H1 (cell line): ENCODE measurements around the gene ARHGAP8. TPM values are rescaled to one million over a fixed set of nuclear protein-coding genes. Genes with fewer than 3 reads are reported as not detected.
A peak's percentile ranks its signal among the peaks of the same experiment; 100 is the strongest.

Experiments used
- CBX5 ChIP-seq: fragments of 300-800, 300-1000 bp; sonication (generic); IDR thresholded peaks from 2 replicates; pipeline ENCODE4 v1.7.1; 2016; ENCODE audit warnings: antibody characterized with exemption, low read length, low read depth
- CHD2 ChIP-seq: IDR thresholded peaks from 2 replicates; pipeline ENCODE4 v1.6.1; 2012; ENCODE audit warnings: low read length, improper control_type of control experiment
- EGR1 ChIP-seq: IDR thresholded peaks from 2 replicates; pipeline ENCODE4 v1.6.1; 2011; ENCODE audit warnings: low read depth, low read length, borderline replicate concordance
- GABPA ChIP-seq: IDR thresholded peaks from 2 replicates; pipeline ENCODE4 v1.6.1; 2011; ENCODE audit warnings: mild to moderate bottlenecking, low read length, moderate library complexity, borderline replicate concordance; ENCODE audit not compliant: insufficient read depth
- HDAC6 ChIP-seq: IDR thresholded peaks from one replicate; pipeline ENCODE4 v1.7.1; 2012; ENCODE audit warnings: low read depth, mild to moderate bottlenecking, inconsistent platforms, low read length, moderate library complexity
- KDM4A ChIP-seq: IDR thresholded peaks from one replicate; pipeline ENCODE4 v1.7.1; 2012; ENCODE audit warnings: low read depth, mild to moderate bottlenecking, moderate library complexity, low read length, inconsistent platforms; ENCODE audit not compliant: severe bottlenecking
- RNF2 ChIP-seq: fragments of 200-900, 300-1000 bp; sonication (generic); IDR thresholded peaks from 2 replicates; pipeline ENCODE4 v1.7.1; 2016; ENCODE audit warnings: borderline replicate concordance, low read depth, mild to moderate bottlenecking, antibody characterized with exemption, low read length; ENCODE audit not compliant: poor library complexity, severe bottlenecking; ENCODE audit errors: missing control alignments
- TEAD4 ChIP-seq: IDR thresholded peaks from 2 replicates; pipeline ENCODE4 v1.6.1; 2012; ENCODE audit warnings: low read depth, low read length, inconsistent platforms, mixed read lengths
- polyA plus RNA-seq, 7 experiments: library from polyadenylated mRNA; depleted of rRNA in 3 of 7; stranded (reverse) in 5 of 7; unstranded in 2 of 7; fragments of >200 nt in 5 of 7; fragments of 200-250 nt in 2 of 7; gene quantifications; 1 replicate in 5 of 7; 2 replicates in 1 of 7; 4 replicates in 1 of 7; pipeline versions ENCODE4 v1.2.1 to v1.2.3, GENCODE V29; 2011 to 2013; ENCODE audit warnings: missing spikeins in 2 of 7, mixed read lengths in 2 of 7
- total RNA-seq: library from RNA; stranded (reverse); fragmentation: NEBNext Ultra II Directional; extraction: Animal tissue kit (Norgen Biotek cat#: 25700); gene quantifications from 2 replicates; pipeline ENCODE4 v1.2.1, GENCODE V29; 2021
- TF ChIP-seq, protein P1 (sequence below): fragments of 300-600 bp; sonication (generic); IDR thresholded peaks from 2 replicates; pipeline ENCODE4 v1.7.1; 2012; ENCODE audit warnings: low read length, moderate library complexity, mild to moderate bottlenecking, inconsistent platforms; ENCODE audit not compliant: insufficient replicate concordance

The ARHGAP8 gene
- total and polyA plus RNA-seq, 2 of the 8 experiments (the other 6 are each of a cell fraction or from before 2014, with no cell fraction given) = 35.6 to 47.7 TPM

GRCh38 chr22:44752285-44753188, at the start of gene ARHGAP8 (continued):
- TF ChIP-seq GABPA (0 out of 2 replicates have a peak, but pooled peaks have one; percentile 10), CHD2 (no peak), KDM4A (no peak), RNF2 (no peak), TEAD4 (no peak), CBX5 (no peak), EGR1 (no peak), HDAC6 (no peak)
- TF ChIP-seq, protein P1, sequence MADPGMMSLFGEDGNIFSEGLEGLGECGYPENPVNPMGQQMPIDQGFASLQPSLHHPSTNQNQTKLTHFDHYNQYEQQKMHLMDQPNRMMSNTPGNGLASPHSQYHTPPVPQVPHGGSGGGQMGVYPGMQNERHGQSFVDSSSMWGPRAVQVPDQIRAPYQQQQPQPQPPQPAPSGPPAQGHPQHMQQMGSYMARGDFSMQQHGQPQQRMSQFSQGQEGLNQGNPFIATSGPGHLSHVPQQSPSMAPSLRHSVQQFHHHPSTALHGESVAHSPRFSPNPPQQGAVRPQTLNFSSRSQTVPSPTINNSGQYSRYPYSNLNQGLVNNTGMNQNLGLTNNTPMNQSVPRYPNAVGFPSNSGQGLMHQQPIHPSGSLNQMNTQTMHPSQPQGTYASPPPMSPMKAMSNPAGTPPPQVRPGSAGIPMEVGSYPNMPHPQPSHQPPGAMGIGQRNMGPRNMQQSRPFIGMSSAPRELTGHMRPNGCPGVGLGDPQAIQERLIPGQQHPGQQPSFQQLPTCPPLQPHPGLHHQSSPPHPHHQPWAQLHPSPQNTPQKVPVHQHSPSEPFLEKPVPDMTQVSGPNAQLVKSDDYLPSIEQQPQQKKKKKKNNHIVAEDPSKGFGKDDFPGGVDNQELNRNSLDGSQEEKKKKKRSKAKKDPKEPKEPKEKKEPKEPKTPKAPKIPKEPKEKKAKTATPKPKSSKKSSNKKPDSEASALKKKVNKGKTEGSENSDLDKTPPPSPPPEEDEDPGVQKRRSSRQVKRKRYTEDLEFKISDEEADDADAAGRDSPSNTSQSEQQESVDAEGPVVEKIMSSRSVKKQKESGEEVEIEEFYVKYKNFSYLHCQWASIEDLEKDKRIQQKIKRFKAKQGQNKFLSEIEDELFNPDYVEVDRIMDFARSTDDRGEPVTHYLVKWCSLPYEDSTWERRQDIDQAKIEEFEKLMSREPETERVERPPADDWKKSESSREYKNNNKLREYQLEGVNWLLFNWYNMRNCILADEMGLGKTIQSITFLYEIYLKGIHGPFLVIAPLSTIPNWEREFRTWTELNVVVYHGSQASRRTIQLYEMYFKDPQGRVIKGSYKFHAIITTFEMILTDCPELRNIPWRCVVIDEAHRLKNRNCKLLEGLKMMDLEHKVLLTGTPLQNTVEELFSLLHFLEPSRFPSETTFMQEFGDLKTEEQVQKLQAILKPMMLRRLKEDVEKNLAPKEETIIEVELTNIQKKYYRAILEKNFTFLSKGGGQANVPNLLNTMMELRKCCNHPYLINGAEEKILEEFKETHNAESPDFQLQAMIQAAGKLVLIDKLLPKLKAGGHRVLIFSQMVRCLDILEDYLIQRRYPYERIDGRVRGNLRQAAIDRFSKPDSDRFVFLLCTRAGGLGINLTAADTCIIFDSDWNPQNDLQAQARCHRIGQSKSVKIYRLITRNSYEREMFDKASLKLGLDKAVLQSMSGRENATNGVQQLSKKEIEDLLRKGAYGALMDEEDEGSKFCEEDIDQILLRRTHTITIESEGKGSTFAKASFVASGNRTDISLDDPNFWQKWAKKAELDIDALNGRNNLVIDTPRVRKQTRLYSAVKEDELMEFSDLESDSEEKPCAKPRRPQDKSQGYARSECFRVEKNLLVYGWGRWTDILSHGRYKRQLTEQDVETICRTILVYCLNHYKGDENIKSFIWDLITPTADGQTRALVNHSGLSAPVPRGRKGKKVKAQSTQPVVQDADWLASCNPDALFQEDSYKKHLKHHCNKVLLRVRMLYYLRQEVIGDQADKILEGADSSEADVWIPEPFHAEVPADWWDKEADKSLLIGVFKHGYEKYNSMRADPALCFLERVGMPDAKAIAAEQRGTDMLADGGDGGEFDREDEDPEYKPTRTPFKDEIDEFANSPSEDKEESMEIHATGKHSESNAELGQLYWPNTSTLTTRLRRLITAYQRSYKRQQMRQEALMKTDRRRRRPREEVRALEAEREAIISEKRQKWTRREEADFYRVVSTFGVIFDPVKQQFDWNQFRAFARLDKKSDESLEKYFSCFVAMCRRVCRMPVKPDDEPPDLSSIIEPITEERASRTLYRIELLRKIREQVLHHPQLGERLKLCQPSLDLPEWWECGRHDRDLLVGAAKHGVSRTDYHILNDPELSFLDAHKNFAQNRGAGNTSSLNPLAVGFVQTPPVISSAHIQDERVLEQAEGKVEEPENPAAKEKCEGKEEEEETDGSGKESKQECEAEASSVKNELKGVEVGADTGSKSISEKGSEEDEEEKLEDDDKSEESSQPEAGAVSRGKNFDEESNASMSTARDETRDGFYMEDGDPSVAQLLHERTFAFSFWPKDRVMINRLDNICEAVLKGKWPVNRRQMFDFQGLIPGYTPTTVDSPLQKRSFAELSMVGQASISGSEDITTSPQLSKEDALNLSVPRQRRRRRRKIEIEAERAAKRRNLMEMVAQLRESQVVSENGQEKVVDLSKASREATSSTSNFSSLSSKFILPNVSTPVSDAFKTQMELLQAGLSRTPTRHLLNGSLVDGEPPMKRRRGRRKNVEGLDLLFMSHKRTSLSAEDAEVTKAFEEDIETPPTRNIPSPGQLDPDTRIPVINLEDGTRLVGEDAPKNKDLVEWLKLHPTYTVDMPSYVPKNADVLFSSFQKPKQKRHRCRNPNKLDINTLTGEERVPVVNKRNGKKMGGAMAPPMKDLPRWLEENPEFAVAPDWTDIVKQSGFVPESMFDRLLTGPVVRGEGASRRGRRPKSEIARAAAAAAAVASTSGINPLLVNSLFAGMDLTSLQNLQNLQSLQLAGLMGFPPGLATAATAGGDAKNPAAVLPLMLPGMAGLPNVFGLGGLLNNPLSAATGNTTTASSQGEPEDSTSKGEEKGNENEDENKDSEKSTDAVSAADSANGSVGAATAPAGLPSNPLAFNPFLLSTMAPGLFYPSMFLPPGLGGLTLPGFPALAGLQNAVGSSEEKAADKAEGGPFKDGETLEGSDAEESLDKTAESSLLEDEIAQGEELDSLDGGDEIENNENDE = no peak
